Tibial nerve (tissue), 4 donors: ENCODE data around the gene SLC5A11.

Experiments
- EP300 ChIP-seq, 2 donors: sonication (generic); formaldehyde crosslinking; IDR thresholded peaks; one replicate each; pipeline ENCODE4 v1.6.1; 2017; ENCODE audit warnings: antibody characterized with exemption in 2 of 2, mild to moderate bottlenecking in 1 of 2
- POLR2A ChIP-seq, 2 donors: fragments of 450-650 bp; IDR thresholded peaks; one replicate each; pipeline ENCODE4 v1.6.1; 2017; ENCODE audit warnings: antibody characterized with exemption in 2 of 2, mild to moderate bottlenecking in 2 of 2, moderate library complexity in 2 of 2
- TF ChIP-seq, protein P1 (sequence below), 5 experiments: fragments of 200-600 bp in 3 of 5; fragments of 450-650 bp in 2 of 5; sonication (generic) in 3 of 5; IDR thresholded peaks; one replicate each; pipeline ENCODE4 v1.5.1; 2016 to 2019; ENCODE audit warnings: antibody characterized with exemption in 5 of 5, mild to moderate bottlenecking in 3 of 5, moderate library complexity in 2 of 5

DNA sequence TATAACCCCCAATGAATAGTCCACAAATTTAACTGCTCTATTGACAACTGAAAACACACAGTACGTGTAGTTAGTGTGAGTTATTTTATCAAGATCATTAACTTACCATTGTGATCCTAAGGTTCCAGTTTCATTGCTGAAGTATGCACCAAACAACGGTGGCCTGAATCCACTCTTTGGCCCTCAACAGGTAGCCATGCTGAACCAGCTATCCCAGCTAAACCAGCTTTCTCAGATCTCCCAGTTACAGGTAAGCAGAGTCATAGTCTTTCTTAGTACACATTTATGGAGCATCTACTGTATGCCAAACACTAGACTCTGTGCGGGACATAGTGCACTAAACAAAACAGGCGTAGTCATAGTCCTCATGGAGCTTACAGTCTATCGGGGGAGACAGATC lies 40.3 kb upstream of the SLC5A11 start:
- TF ChIP-seq, protein P1, sequence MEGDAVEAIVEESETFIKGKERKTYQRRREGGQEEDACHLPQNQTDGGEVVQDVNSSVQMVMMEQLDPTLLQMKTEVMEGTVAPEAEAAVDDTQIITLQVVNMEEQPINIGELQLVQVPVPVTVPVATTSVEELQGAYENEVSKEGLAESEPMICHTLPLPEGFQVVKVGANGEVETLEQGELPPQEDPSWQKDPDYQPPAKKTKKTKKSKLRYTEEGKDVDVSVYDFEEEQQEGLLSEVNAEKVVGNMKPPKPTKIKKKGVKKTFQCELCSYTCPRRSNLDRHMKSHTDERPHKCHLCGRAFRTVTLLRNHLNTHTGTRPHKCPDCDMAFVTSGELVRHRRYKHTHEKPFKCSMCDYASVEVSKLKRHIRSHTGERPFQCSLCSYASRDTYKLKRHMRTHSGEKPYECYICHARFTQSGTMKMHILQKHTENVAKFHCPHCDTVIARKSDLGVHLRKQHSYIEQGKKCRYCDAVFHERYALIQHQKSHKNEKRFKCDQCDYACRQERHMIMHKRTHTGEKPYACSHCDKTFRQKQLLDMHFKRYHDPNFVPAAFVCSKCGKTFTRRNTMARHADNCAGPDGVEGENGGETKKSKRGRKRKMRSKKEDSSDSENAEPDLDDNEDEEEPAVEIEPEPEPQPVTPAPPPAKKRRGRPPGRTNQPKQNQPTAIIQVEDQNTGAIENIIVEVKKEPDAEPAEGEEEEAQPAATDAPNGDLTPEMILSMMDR (IDR thresholded peaks at IDR 0.05) = no peak
- TF ChIP-seq POLR2A (IDR thresholded peaks at IDR 0.05) (no peak), EP300 (IDR thresholded peaks at IDR 0.05) (no peak)
